Kidney glomerular epithelial cell (primary cell): ENCODE data around the gene SKAP1.
"Not testable (repeated sequence)": the region's sequence is repeated elsewhere in the genome, so short reads cannot be mapped to it uniquely, and the experiment has no call there.

Source experiments
- DNase-seq: peaks from one replicate; lab custom pipeline; 2025; lab: John Stamatoyannopoulos, UW

The SKAP1 gene

DNA sequence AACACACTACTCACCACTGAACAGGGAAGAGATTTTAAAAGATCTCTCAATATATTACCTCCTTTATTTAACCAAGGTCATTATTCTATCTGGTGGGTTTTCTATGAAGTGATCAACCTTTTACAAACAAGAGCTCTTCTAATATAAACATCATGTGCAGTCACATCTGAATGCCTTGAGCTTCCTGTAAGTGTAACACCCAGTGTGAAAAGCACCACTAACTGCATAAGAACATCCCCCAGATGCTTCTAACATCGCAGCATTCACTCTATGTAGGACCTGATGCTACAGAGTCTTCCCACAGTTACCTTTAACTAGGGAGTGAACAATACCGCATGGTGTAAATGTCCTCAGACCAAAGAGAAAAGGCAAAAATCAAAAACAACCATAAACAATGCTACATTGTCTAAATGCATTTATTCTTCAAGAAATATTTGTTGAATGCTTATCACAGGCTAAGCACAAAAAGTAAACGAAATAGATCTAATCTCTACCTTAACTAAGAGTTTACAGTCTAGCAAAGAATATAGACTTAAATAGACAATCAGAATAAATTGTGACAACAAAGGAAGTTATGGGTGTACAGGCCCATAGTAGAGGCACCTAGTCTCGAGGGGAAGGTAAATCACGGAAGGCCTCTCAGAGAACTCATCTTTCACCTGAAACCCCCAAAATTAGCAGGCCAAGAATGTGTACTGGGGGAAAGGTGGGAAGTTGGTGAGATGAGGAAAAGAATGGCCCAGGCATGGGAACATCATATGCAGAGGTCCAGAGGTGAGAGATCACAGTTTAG is 16.2 kb downstream of the SKAP1 start:
- DNase-seq = no peak

DNA sequence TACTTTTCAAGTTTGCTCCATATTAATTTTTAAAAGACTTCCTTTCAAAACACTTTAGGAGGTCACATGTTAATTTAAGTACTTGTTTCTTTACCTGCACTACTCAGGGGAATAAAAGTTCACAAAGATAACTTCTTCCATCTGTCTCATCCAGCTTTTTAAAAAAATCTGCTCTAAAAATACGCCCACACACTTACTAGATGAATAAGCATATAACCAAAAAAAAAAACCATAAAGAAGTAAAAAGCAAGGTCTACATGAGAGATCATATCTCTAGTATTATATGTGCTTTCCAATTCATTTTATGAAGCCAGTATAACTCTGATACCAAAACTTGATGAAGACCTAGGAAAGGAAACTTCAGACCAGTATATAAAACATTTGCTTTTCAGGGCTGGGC is 17.2 kb downstream of the SKAP1 start:
- no peak for DNase-seq

DNA sequence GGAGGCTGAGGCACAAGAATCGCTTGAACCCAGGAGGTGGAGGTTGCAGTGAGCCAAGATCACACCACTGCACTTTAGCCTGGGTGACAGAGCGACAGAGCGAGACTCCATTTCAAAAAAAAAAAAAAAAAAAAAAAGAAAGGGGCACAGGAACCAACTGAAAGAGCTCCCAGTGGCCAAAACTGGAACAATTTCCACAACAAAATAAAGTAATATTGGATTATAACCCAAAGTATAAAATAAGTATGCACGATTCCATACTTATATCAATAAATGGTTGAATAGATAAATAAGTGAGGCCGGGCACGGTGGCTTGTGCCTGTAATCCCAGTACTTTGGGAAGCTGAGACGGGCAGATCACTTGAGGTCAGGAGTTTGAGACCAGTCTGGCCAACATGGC is 19.2 kb downstream of the SKAP1 start:
- not testable (repeated sequence) for DNase-seq

- DNase-seq = no peak
These were observed 20.4 kb downstream of the SKAP1 start for GRCh38 chr17:48409607-48410006.

DNA sequence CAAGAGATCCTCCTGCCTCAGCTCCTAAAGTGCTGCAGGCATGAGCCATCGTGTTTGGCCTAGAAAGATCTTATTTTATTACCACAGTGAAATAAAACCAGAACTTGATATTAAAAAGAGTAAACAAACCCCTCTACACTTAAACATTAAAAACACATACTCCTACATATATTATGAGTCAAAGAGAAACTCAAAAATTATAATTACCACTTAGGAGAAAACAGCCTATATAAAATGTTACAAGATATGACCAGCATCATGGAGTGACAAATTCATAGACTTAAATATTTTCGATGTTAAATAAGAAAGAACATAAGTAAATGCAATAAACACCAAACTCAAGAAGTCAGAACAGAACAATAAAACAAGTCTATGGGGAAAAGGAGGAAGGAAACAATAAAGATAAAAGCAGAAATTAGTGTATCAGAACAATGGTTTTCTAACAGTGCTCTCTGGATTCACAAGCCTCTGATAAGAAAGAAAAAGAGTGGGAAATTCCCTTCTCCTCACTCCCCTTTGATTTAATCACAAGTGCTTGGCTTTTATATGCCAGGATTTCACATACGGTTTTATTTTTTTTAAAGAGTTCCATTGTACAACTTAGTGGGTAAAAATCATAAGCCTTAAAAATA is 23.0 kb downstream of the SKAP1 start:
- no peak for DNase-seq

DNA sequence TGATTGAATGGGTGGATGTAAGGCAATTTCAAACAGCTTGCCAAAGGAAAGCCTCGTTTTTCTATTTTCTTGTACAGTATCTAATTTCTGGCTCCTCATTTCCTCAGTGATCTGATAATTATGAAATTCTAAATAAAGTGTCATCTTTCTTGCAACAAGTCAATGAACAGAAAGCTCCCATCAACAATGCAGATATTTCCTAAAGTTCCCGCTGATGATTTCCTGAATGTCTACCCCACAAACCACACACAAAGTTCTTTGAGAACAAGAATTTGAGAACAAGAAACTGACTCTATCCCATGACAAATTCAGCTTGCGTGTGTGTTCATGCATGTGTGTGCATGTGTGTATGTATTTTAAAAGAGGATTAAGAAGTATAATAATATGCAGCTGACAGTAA is 35.2 kb downstream of the SKAP1 start:
- DNase-seq = no peak

GRCh38 chr17:48393283-48393682 is 36.7 kb downstream of the SKAP1 start:
- no peak for DNase-seq

GRCh38 chr17:48392857-48393256 is 37.2 kb downstream of the SKAP1 start:
- DNase-seq = no peak

GRCh38 chr17:48391444-48391843 is 38.6 kb downstream of the SKAP1 start:
- DNase-seq = no peak

- DNase-seq = no peak
These were observed 40.1 kb downstream of the SKAP1 start for GRCh38 chr17:48389903-48390302.

DNA sequence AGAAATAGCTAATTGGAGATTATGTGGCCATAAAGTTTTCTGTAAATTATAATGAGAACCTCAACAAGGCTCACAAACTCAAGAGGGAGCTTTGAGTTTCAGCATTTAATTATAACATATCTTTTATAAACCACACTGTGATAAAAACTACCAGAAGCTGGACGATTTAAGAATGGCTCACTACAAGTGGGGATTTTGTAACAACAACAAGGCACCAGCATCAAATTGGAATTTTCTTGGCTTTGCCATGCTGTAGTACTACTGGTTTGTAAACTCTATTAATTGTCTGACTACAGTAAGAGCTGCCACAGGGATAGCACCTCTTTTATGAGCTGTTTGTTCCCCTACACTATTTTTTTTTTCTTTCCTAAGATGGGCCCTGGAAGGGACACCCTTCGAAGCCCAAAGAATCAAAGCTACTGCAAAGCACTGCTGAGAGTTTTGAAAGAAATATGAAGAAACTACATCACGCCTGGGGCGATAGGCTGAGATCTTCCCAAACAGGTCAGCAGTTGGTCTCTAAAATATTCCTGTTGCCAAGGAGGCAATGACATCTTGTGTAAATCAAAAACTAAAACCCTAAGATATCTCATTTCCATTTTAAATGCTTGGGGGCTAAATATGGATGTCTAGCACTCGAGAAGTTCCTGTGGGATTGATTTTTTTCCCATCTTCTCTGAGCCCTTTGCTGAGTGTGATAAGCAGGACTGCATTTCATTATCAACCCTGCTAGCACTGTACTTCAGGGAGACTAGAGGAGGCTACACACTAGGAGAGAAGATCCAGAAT is 40.9 kb downstream of the SKAP1 start:
- DNase-seq = no peak

GRCh38 chr17:48386826-48387225 is 43.2 kb downstream of the SKAP1 start:
- no peak for DNase-seq

- no peak for DNase-seq
These were observed 44.7 kb downstream of the SKAP1 start for GRCh38 chr17:48385319-48385718.

GRCh38 chr17:48384164-48384563 is 45.9 kb downstream of the SKAP1 start:
- DNase-seq = no peak

- DNase-seq = no peak
These were observed 47.0 kb downstream of the SKAP1 start for GRCh38 chr17:48382989-48383388.

- no peak for DNase-seq
These were observed 51.2 kb downstream of the SKAP1 start for GRCh38 chr17:48378708-48379392.

DNA sequence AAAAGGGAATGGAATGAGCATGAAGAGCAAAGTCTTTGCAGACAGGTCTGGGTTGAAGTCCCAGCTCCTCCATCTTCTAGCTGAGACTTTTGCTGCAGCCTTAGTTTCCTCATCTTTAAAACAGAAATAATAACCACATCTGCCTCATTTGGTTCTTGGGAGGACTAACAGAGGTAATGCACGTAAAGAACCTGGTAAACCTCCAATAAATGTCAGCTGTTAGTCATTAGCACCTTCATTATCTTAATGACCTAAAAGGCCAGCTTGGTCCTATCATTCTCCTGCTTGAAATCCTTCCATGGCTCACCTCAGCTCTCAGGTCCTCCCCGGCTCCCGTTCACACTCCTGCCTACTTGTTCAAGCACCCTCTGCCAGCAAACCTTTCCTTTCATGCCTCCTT is 51.8 kb downstream of the SKAP1 start:
- DNase-seq = no peak

- DNase-seq = no peak
These were observed 53.2 kb downstream of the SKAP1 start for GRCh38 chr17:48376682-48377325.

- DNase-seq = peak; percentile 29
These were observed 54.7 kb downstream of the SKAP1 start for GRCh38 chr17:48375356-48375755.

DNA sequence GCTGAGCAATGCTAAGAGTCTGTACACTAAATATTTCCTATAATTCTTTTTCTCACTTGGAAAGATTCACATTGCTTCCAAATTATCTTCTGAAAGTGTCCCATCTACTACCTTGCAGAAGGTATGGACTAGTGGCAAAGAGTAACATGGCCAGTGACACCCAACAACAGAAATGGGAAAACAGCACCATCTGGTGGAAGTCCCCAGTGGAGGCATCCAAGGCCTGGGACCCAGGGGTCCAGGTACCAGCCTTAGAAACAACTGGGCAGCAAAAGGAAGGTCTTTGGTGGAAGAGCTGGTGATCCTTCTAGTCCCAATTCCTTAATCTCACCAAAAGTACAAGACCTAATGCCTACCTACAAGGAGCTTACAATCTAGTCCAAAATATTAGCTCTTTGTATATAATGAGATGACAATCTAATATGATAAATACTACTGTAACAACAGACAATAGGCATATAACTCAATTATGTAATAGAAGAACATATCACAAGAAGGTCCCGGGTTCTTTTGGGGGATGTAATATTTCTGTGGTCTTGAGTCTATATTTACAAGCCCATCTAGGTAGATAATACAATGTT is 55.3 kb downstream of the SKAP1 start:
- no peak for DNase-seq

- DNase-seq = no peak
These were observed 56.1 kb downstream of the SKAP1 start for GRCh38 chr17:48373883-48374282.
